ENCODE data around the gene AGR2.

DNA sequence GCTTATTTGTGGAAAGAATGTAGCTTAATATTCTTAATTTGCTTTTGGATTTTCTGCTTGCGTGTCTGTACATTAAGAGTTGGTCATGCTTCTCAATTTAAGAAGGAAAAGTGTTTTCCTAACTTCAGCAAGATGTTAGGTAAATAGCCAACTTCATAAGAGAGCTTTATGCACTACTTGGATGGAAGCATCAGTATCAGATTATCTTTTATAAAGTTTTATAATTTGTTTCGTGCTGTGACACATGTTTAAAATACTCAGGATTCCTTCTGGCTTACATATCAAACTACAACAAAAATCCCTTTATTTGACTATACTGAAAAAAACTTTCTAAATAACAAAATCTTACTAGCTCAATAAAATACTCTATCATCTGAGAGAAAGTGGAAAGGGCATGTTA is 34.8 kb upstream of the AGR2 start:
- TF ChIP-seq, protein P1, sequence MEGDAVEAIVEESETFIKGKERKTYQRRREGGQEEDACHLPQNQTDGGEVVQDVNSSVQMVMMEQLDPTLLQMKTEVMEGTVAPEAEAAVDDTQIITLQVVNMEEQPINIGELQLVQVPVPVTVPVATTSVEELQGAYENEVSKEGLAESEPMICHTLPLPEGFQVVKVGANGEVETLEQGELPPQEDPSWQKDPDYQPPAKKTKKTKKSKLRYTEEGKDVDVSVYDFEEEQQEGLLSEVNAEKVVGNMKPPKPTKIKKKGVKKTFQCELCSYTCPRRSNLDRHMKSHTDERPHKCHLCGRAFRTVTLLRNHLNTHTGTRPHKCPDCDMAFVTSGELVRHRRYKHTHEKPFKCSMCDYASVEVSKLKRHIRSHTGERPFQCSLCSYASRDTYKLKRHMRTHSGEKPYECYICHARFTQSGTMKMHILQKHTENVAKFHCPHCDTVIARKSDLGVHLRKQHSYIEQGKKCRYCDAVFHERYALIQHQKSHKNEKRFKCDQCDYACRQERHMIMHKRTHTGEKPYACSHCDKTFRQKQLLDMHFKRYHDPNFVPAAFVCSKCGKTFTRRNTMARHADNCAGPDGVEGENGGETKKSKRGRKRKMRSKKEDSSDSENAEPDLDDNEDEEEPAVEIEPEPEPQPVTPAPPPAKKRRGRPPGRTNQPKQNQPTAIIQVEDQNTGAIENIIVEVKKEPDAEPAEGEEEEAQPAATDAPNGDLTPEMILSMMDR (IDR thresholded peaks at IDR 0.05) = no peak
- no peak for TF ChIP-seq POLR2A (IDR thresholded peaks at IDR 0.05)
